Measurements from ENCODE around the gene MAP3K15.

DNA sequence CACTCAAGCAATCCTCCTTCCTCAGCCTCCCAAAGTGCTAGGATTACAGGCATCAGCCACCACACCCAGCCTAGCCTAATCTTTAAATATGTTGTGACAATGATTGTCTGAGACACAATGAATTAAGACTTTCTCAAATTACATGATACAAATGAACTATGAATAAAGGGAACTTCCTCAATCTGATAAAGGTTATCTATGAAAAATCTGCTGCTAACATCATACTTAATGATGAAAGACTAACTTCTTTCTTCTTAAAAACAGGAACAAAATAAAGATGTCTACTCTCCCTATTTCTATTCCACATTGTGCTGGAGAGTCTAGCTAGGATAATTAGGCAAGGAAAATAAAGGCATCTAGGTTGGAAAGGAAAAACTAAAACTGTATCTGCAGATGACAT is 111.6 kb downstream of the MAP3K15 start:
- TF ChIP-seq, protein P1, sequence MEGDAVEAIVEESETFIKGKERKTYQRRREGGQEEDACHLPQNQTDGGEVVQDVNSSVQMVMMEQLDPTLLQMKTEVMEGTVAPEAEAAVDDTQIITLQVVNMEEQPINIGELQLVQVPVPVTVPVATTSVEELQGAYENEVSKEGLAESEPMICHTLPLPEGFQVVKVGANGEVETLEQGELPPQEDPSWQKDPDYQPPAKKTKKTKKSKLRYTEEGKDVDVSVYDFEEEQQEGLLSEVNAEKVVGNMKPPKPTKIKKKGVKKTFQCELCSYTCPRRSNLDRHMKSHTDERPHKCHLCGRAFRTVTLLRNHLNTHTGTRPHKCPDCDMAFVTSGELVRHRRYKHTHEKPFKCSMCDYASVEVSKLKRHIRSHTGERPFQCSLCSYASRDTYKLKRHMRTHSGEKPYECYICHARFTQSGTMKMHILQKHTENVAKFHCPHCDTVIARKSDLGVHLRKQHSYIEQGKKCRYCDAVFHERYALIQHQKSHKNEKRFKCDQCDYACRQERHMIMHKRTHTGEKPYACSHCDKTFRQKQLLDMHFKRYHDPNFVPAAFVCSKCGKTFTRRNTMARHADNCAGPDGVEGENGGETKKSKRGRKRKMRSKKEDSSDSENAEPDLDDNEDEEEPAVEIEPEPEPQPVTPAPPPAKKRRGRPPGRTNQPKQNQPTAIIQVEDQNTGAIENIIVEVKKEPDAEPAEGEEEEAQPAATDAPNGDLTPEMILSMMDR (optimal IDR thresholded peaks at IDR 0.05 in 1 of 3, IDR thresholded peaks at IDR 0.05 in 1 of 3, conservative IDR thresholded peaks at IDR 0.05 in 1 of 3; ENCODE audit: extremely low read depth in 1 of 3, insufficient read depth in 2 of 3, low read length in 3 of 3): no peak
- no peak for TF ChIP-seq EZH2 (IDR thresholded peaks at IDR 0.05; ENCODE audit: low read length)

Measured in keratinocyte (primary cell).